Stimulated activated CD4-positive, alpha-beta T cell treated with anti-CD3 and anti-CD28 coated beads, TNF-alpha, amount 100 ng/mL, for 48 hours (primary cell): ENCODE measurements around the gene LMX1B.
"Not testable (repeated sequence)": the region's sequence is repeated elsewhere in the genome, so short reads cannot be mapped to it uniquely, and the experiment has no call there.

ENCODE experiments used
- DNase-seq, 3 donors: peaks; one replicate each; pipeline ENCODE4 v3.0.0-alpha.2; 2020; ENCODE audit warnings: low read depth in 3 of 3

Gene LMX1B

DNA sequence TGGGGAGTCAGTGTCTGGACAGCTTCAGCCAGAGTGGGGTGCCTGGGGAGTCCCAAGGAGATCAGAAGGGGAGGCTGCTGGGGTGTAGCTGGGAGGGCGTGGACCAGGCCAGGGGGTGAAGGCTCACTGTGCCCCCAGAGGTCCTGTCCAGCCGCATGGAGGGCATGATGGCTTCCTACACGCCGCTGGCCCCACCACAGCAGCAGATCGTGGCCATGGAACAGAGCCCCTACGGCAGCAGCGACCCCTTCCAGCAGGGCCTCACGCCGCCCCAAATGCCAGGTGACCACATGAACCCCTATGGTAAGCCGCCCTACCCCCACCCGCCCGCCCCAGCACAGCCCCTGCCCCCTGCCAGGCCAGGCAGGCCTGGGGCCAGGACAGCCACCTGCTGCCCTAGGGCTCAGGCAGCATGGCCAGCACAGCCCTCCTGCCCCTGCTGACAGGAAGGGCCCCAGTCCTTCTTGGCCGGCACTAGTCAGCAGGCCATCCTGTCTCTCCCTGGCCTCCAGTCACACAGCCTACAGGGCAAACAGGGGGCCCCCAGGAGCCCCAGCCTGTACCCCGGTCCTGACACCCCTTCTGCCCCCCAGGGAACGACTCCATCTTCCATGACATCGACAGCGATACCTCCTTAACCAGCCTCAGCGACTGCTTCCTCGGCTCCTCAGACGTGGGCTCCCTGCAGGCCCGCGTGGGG is 82.1 kb downstream of the LMX1B start:
- DNase-seq = no peak

DNA sequence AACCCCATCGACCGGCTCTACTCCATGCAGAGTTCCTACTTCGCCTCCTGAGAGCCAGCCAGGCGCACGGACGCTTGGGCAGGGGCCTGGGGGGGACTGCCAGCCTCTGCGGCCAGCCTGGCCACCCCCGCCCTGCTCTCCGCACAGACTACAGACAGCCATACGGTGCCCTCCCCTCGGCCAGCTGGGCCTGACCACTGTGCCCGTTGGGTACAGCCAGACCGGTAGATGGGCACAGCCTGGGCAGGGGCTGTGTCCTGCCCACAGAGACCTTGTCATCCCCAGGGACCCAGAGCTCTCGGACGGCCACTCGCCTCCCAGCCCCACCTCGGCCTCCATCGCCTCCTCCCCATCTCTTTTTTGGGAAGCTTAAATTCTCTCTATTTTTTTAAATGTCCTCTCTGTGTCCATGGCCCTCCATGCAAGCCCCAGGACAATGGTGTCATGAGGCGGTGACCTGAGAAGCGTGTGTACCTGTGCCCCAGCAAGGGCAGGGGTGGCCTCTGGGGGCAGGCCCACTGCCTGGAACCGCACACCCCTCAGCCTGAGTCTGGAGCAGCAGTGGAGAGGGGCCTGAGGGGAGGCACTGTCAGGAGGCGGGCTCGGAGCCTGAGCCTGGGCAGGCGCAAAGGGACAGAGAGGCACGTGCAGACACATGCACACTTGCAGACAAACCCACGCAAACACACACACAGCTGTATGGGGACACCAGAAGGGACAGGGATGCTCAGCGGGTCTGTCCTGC is 82.8 kb downstream of the LMX1B start:
- no peak for DNase-seq

DNA sequence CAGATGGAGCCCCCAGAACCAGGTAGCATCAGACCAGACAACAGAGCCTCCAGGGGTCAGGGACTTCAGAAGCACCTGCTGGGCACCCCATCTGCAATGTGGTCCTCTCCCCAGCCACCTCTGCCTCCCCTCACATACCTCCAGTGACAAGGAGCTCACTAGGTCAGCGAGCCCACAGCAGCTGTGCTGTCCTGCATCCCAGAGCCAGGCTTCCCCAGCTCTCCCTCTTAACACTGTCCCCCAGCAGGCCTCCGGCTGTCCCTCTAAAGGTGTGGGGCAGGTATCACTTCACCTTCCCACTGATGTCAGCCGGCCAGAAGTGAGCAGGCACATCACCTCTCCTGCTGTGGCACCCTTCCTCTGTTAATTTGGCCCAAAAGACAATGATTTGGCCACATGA is 83.6 kb downstream of the LMX1B start:
- DNase-seq = no peak

DNA sequence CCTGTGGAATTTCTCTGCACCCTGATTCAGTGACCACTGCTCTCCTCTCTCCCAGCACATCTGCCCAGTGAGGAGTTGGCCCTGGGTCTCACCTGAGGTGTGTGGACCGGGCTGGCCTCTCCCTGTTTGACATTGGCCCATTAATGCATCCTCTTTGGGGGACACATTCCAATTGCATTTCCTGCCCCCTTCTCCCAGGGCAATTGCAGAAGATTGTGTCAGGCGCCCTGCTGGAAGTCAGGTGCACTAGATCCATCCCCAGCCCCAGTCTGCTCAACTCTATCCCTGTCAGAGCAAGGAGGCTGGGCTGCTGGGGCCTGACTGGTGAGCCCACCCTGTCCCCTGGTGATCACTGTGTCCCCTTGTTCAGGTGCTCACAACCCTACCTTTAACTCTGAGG is 84.5 kb downstream of the LMX1B start:
- DNase-seq = no peak

DNA sequence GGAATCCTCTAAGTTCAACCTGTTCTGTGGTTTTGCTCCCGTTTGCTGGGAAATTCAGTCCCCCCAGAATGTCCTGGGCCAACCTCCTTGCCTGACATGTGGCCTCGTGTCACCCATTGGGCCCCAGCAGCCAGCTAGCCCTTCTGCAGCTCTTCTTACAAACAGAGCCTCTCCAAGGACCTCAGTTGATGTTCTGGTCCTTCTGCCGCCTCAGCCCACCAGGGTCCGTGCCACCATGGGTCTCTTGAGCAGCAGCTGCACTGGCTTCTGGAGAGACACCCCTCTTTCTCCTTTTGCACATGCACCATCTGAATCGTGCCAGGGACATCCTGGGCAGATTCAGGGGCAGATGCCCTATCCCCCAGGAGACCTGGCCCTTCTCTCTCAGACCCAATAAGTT is 85.0 kb downstream of the LMX1B start:
- no peak for DNase-seq

DNA sequence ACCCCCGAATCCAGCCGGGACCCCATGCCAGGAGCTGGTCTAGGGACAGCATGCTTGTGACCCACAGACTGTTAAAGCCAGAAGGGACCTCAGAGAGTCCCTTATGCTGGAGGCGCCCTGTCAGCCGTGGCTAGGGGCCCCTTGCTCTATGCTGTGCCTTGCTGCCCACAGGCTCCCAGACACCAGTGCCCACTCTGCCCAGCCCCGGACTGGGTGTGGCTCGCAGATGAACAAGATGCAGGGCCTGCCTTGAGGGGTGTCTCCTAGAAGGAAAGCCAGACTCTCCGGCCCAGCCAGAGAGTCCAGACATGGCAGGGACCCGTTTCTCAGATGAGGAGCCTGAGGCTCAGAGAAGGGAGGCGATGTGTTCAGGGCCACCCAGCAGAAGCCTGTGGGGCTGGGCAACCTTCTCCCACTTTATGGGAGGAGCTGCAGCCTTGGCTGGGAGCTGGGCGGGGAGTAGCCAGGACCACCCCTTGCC is 85.7 kb downstream of the LMX1B start:
- no peak for DNase-seq

DNA sequence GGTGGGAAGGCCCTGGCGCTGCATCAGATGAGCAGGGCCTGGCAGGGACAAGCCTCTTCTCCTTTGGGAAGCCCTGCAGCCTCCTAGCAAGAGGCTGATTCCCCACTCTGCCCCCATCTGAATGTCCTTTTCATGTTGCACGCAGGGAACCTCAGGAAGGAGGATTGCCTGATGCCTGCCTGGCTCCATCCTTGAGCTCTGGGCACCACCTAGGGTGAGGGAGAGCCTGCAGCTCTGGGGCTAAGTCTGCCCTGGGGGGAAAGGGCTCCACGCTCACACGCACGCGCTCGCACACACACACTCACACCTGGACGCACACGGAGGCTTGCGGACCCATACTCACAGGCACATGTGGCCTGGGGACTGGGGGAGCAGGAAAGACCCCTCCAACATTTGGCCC is 86.6 kb downstream of the LMX1B start:
- no peak for DNase-seq

DNA sequence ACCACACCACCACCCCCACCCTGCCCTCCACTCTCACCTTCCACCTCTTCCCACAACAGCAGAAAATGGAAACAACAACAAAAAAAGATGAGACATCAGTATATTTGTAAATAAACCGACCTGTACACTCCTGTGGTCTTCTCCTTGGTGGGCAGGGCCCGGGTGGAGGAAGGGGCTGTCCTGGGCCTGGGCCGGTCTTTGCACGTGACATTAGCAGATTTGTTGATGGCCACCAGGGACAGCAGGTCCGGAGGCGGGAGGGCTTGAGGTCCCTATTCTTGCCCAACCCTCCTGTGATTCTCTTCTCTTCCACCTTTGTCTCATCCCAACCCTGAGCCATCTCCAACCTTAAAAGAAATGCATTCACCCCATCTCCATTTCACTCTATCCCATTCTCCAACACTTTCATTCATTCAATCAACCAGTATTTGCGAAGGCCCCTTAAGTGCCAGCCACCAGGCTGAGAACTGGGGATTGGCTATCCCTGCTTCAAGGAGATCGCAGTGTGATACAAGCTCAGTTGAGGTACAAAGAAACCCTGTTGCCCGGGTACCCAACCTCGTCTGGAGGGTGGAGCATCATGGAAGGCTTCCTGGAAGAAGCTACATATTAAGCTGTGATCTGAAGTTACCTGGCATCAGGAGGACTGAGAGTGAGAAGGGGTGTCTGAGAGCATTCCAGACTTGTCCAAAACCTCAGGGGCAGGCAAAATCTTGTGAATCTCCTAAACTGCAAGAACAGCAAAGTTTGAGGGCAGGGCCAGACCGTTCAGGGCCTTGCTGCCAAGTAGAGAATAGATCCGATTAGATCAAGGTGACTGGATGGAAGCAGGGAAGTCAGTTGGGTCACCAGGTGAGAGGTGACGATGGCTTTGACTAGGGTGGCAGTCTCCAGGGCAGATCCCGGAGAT is 87.4 kb downstream of the LMX1B start:
- DNase-seq = no peak

DNA sequence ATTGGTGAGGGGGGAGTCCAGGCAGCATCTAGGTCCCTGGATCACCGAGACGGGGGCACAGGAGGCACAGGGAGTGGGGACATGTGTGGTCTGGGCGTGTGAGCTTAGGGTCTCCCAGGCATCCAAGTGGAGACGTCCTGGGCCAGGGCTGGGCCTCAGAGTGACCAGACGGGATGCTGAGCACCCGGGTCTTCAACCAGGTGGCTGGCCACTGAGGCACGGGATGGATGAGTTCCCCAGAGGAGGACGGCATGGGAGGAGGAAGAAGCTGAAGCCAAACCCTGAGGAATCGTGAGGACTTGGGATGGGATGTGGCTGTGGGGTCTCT is 88.0 kb downstream of the LMX1B start:
- no peak for DNase-seq

DNA sequence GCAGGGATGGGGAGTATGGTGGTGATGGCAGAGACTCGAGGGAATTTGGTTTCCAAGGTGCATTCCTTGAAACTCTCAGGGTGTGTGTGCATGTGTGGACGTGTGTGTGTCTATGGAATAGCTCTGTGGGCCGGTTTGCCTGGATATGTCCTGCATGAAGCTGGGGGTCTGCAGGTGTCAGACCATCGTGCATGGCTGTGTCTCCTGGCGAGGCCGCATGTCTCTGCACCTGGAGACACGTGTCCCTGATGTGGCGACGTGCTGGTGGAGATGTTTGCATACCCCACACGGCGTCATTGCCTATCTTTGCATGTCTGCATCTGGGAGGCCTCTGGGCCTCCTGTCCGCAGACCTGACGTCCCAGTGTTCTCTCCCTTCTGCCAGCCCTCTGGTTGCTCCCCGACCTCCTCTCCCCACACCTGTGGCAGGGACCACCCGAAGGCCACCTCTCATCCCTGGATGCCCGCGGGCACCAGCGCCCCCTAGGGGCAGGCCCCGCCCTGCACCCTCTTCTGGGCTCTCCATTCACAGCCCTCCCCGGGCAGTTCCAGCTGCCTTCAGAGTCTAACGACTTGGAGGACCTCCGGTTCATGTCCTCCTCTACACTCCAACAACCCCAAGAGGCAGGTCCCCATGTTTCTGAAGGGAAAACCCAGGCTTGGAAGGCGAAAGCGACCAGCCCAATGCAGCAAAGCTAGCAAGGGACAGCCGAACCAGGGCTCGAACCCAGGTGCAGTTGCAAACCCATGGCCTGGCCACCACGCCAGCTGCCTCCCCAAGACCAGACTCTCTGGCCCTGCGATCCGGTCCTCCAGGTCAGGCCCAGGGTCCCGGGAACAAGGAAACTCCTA is 88.6 kb downstream of the LMX1B start:
- DNase-seq = peak in 2 of 3 donors; percentile 32 to 34

DNA sequence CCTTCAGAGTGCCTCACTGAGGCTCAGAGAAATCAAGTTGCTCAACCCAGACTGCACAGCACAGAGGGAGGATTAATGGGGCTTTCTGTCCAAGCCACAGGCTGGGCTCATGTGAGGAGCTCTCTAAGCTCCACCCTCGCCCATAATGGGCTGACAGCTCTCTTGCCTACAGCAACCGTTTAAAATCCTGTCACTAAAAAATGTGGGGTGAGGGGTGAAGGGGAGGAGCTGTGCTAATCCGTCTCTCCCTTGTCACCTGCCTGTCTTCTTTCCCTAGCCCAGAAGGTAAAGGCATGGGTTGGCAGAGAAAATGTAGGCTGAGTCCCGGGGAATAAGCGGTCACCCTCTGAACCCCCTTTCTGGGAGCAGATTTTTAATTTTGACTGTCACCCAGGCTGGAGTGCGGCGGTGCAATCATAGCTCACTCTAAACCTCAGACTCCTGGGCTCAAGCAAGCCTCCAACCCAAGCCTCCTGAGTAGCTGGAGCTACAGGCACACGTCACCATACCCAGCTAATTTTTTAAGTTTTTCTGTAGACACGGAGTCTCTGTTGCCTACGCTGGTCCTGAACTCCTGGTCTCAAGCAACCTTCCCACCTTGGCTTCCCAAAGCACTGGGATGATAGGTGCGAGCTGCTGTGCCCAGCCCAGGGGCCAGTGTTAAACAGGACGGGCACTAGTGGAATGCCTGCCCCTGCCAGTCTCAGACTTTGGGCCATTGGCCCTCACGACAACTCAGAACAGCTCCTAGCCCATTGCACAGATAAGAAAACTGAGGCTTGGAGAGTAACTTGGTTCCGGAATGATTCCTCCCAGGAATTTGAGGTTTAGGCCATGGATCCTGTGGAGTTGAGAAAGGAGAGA is 89.5 kb downstream of the LMX1B start:
- no peak for DNase-seq

DNA sequence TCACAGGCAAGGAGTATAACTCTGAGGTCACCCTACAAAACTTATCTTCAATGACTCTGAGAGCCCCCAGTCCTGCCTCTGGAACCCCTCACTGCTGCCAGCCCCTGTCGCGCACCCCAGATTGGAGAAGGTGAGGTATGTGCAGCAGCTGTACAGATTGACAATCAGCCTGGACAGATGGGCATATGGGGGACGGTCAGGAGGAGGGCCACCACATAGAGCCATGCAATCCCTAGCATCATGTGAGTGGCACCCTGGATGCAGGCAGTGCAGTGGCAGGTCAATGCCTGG is 90.1 kb downstream of the LMX1B start:
- DNase-seq = no peak

DNA sequence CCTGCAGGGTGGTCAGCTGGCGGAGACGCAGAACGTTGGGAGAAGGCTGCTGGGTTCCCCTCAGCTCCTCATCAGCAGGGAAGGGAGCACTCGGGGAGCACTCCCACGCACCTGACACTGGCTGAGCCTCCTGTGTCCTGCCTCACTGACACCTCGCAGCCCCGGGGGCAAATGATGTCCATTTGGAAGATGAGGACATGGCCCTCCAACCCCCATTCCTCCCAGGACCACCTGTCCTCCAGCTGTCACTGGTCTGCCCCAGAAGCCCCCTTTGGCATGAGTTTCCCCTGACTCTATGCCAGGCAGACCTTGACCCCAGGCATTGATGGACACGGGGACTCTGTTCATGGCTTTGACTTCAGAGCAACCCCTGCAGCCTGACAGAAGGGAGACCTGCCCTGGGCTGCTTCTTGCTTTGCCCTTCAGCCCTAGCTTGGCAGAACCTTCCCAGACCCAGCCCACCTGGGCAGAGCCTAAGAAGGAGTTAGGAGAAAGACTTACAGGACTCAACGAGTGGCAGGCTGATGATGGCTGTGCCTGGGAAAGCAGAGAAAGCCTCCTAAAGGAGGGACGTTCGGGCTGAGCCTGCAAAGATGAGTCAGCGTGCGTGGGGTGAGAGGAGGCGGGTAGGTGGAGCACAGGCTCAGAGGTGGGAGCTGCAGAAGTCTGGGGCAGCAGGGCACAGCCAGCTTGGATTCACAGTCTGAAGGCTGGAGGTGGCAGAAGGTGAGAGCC is 90.6 kb downstream of the LMX1B start:
- DNase-seq = peak in 1 of 3 donors; percentile 45

DNA sequence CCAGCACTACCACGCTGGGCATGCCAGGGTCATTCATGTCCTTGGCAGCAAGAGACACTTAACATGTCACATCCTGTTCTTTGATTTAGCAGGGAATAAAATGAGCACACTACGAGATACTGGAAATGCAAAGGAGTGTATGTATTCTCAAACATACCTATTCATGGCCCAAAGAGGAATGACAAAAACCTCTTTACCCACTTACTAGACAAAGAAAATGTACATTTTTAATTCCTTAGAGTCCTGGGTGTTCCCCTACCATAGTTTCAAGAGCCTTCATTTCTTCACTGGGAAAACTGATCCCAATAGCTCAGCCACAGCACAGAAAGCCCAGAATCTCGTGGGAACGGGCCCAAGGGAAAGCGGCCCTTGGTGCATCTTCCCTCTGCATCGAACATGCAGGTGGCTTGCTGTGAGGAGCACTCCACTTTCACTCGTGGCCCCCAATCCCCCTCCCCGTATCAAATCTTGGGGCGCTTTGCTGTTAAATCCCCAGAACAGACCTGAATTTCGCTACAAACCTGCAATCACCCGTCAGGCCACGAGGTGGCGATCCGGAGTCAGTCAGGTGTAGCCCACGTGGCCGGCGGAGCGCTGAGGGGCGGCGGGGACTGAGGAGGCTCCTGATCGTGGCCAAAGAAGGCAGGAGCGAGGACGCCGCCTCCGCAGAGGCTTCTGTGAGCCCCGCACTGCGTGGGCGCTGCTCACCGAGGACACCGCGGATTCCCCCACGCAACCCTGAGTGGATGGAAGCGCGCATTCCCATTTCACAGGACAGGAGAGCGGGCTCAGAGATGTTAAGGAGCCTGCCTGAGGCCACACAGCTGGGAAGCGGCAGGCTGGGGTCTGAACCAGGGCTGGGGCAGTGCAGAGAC is 91.4 kb downstream of the LMX1B start:
- peak; percentile 68 to 76 (median 72) for DNase-seq

DNA sequence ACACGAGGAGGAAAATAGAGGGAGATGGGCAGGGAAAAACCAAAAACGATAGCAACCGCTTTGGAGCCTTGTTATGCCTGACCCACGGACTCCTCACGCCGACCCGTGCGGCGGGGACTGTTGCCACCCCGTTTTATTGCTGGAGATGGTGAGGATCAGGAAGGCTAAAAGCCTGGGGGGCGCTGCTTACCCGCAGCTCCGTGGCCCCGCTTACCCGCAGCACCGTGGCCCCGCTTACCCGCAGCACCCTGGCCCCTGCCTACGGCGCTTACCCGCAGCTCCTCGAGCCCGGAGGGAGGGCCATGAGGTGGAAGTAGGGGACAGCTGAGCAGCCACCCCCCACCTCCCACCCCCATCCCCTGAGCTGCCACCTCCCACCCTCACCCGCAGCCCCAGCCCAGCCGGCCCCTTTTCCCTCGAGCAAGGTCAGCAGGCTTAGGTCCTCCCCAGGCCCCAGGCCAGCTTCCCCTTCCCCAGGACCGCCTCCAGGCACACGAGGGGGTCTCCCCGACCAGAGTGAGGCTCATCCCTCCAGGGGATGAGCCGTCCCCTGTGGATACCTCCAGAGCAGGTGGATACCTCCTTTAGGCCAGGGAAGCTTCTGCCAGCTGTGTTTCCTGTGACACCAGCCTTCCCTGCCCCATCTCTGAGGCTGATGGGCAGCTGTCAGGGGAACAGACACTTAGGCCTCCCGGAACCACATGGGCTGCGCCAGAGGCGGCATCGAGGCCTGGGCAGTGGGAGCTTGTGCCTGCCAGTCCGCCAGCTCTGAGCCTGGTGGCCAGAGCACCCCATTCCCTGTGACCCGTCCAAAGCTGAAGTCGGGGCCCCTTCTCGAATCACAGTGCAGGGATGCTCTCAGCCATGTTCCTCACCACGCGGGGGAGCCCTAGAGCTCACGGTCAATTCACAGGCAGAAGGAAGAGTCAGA is 92.3 kb downstream of the LMX1B start:
- DNase-seq = peak; percentile 47 to 74 (median 63)

DNA sequence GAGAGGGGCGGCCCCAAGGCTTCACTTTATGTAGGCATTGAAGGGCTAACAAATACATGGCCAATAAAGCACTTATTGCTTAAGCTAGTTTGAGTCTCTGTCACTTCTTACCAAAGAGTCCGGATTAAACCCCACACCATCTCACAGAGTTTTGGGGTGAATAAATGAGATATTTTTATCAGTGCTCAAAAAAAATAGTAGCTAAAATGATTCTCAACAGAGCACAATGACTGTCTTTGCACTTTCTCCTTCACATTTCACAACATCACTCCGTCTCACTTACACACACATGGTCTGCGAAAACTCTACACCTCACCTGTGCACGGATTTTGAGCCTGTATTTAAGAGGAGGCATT is 92.9 kb downstream of the LMX1B start:
- no peak for DNase-seq

DNA sequence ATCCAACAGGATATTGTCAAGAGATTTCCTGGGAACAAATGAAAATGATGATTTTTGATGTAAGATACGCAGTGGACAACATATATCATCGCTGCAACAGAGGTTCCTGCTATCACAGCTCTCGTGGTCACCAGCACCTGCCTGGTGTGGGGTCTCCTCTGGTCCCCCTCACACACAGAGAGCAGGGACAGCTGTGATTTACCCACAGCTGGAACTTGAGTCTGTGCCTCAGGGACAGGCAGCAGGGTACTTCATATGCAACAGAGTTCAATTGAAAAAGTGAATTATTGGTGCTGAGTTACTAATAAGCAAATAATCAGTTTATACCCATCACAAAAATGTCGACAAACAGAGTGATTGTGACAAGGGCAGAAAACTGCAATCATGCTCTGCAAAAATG is 93.4 kb downstream of the LMX1B start:
- no peak for DNase-seq

DNA sequence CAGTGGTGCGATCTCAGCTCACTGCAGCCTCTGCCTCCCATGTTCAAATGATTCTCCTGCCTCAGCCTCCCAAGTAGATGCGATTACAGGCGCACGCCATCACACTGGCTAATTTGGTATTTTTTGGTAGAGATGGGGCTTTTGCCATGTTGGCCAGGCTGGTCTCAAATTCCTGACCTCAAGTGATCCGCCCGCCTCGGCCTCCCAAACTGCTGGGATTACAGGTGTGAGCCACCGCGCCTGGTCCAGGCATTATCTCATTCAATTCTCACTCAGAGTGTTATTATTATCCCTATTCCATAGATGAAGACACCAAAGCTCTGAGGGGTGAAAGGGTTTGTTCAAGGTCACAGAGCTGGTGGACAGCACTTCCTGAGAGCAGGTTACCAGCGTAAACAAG is 94.0 kb downstream of the LMX1B start:
- not testable (repeated sequence) for DNase-seq
